Measurements from ENCODE around the gene BMP6. TPM values are rescaled to one million over a fixed set of nuclear protein-coding genes. Genes with fewer than 3 reads are reported as not detected.

Gene BMP6
- polyA plus RNA-seq, 1 donor from 2014 or later = 2.4 TPM

- no peak overlapping the region for H2AFZ ChIP-seq (ENCODE audit: low read depth, low read length)
- H3K36me3 ChIP-seq (ENCODE audit: insufficient read depth, low read length) = no peaks in the 10 kb centered on the region
- H4K20me1 ChIP-seq (ENCODE audit: insufficient read depth) = no peaks in the 10 kb centered on the region
- H3K27ac ChIP-seq (ENCODE audit: low read length) = no peak overlapping the region
- no peaks in the 10 kb centered on the region for H3K9me2 ChIP-seq (ENCODE audit: insufficient read depth, low read length)
- no peak for TF ChIP-seq SMC3 (conservative IDR thresholded peaks at IDR 0.05; ENCODE audit: poor library complexity)
- TF ChIP-seq POLR2AphosphoS5 (IDR thresholded peaks at IDR 0.05) = no peak
- TF ChIP-seq RAD21 (conservative IDR thresholded peaks at IDR 0.05) = no peak
- no peak for TF ChIP-seq MXI1 (conservative IDR thresholded peaks at IDR 0.05; ENCODE audit: poor library complexity, severe bottlenecking)
- TF ChIP-seq CTCF (IDR thresholded peaks at IDR 0.05; ENCODE audit: poor library complexity, severe bottlenecking) = no peak
- no peak for TF ChIP-seq REST (IDR thresholded peaks at IDR 0.05; ENCODE audit: borderline replicate concordance)
- no peak for TF ChIP-seq EZH2 (IDR thresholded peaks at IDR 0.05; ENCODE audit: borderline replicate concordance, insufficient read depth, low read length, poor library complexity, severe bottlenecking)
- H3K27me3 ChIP-seq (ENCODE audit: insufficient read depth, low read depth, low read length) = peaks cover 6% of the 10 kb centered on the region
- H3K4me2 ChIP-seq (ENCODE audit: low read length) = no peak overlapping the region
- no peaks in the 10 kb centered on the region for H3F3A ChIP-seq (ENCODE audit: insufficient read depth, low read length, poor library complexity, severe bottlenecking)
- no peak overlapping the region for H3K9ac ChIP-seq (ENCODE audit: low read length)
- no peak overlapping the region for H3K4me3 ChIP-seq (ENCODE audit: low read length)
- no peaks in the 10 kb centered on the region for H3K9me3 ChIP-seq (ENCODE audit: low read length)
- peaks cover 5% of the 10 kb centered on the region for H3K79me2 ChIP-seq (replicated peaks; ENCODE audit: insufficient read depth, low read length)
Measured at GRCh38 chr6:7912736-7913517, 187.0 kb downstream of the BMP6 start.

- H3K9me2 ChIP-seq (ENCODE audit: insufficient read depth, low read length) = no peaks in the 10 kb centered on the region
- H3K79me2 ChIP-seq (replicated peaks; ENCODE audit: insufficient read depth, low read length) = peaks cover 3% of the 10 kb centered on the region
- TF ChIP-seq EZH2 (IDR thresholded peaks at IDR 0.05; ENCODE audit: borderline replicate concordance, insufficient read depth, low read length, poor library complexity, severe bottlenecking) = no peak
- TF ChIP-seq RAD21 (conservative IDR thresholded peaks at IDR 0.05) = no peak
- peaks cover 6% of the 10 kb centered on the region for H3K27me3 ChIP-seq (ENCODE audit: insufficient read depth, low read depth, low read length)
- H3K36me3 ChIP-seq (ENCODE audit: insufficient read depth, low read length) = no peaks in the 10 kb centered on the region
- H3K9ac ChIP-seq (ENCODE audit: low read length) = no peak overlapping the region
- H2AFZ ChIP-seq (ENCODE audit: low read depth, low read length) = no peak overlapping the region
- no peaks in the 10 kb centered on the region for H3K9me3 ChIP-seq (ENCODE audit: low read length)
- no peak overlapping the region for H3K27ac ChIP-seq (ENCODE audit: low read length)
- H4K20me1 ChIP-seq (ENCODE audit: insufficient read depth) = no peaks in the 10 kb centered on the region
- no peak overlapping the region for H3K4me3 ChIP-seq (ENCODE audit: low read length)
- H3K4me2 ChIP-seq (ENCODE audit: low read length) = no peak overlapping the region
- no peaks in the 10 kb centered on the region for H3F3A ChIP-seq (ENCODE audit: insufficient read depth, low read length, poor library complexity, severe bottlenecking)
Measured at GRCh38 chr6:7914311-7914710, 188.4 kb downstream of the BMP6 start.

Measured in neural cell (in vitro differentiated cells).